BLaER1 treated with 17β-estradiol and CSF1 and Interleukin-3, amounts not matched to agents 10 nM and 100 nM (cell line): ENCODE measurements around the gene FRS2.
"Not testable (repeated sequence)": the region's sequence is repeated elsewhere in the genome, so short reads cannot be mapped to it uniquely, and the experiment has no call there.

ENCODE experiments used
- H3K27ac ChIP-seq, 11 experiments: shearing (Covaris generic); formaldehyde crosslinking; 2 replicates each; pipeline ENCODE4 v1.8.1; 2022
- H3K27me3 ChIP-seq, 11 experiments: shearing (Covaris generic); formaldehyde crosslinking; 2 replicates each; pipeline ENCODE4 v1.8.1; 2022
- H3K36me3 ChIP-seq, 11 experiments: shearing (Covaris generic); formaldehyde crosslinking; 2 replicates each; pipeline ENCODE4 v1.8.1; 2022
- H3K4me1 ChIP-seq, 10 experiments: shearing (Covaris generic); formaldehyde crosslinking; 2 replicates each; pipeline ENCODE4 v1.8.1; 2022
- H3K4me2 ChIP-seq, 11 experiments: shearing (Covaris generic); formaldehyde crosslinking; 2 replicates each; pipeline ENCODE4 v1.8.1; 2022
- H3K4me3 ChIP-seq, 10 experiments: shearing (Covaris generic); formaldehyde crosslinking; 2 replicates each; pipeline ENCODE4 v1.8.1; 2022
- H3K9ac ChIP-seq, 11 experiments: shearing (Covaris generic); formaldehyde crosslinking; 2 replicates each; pipeline ENCODE4 v1.8.1; 2022
- H3K9me3 ChIP-seq, 11 experiments: shearing (Covaris generic); formaldehyde crosslinking; replicated peaks in 1 of 11; 2 replicates each; pipeline ENCODE4 v1.8.1; 2022
- H4K20me1 ChIP-seq, 11 experiments: shearing (Covaris generic); formaldehyde crosslinking; 2 replicates each; pipeline ENCODE4 v1.8.1; 2022
- Cebpa-rat ChIP-seq, 11 experiments: shearing (Covaris generic); IDR thresholded peaks; 2 replicates each; pipeline ENCODE4 v1.8.1; 2022

The FRS2 gene

DNA sequence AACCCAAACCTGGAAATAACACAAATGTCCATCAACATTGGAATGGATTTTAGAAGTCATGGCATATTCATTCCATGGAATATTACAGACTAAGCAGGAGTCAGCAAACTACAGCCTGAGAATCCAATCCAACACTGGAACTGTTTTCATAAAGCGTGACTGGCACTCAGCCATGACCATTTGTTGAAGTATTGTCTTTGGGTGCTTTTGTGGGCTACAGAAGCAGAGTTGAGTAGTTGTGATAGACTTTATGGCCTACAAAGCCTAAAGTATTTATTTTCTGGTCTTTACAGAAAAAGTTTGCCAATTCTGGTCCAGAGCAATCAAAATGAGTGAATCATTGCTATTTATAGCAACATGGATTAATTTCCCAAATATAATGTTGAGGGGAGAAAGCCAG lies 34.5 kb upstream of the FRS2 start:
- Histone ChIP-seq H3K4me2 (no peak overlapping the region), H3K9ac (no peak overlapping the region), H3K9me3 (no peaks in the 10 kb centered on the region), H3K27me3 (no peaks in the 10 kb centered on the region), H3K4me1 (no peaks in the 10 kb centered on the region), H3K27ac (no peak overlapping the region), H4K20me1 (no peaks in the 10 kb centered on the region), H3K36me3 (no peaks in the 10 kb centered on the region), H3K4me3 (no peak overlapping the region)
- no peak for TF ChIP-seq Cebpa-rat (IDR thresholded peaks at IDR 0.05)

DNA sequence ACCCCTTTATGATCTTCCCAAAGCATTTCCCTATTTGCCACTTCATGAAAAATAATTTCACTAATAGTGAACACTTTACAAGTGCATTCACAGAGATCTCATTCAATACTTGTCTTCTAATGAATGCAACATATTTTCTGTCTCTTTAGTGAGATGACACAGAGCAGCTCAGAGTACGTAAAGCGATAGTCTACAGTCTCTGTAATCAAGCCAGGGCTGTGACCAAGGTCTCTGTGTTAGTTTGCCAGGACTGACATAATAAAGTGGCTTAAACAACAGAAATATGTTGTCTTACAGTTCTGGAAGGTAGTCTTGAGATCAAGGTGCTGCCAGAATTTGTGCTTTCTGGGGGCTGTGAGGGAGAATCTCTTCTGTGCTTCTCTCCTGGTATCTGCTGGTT lies 33.1 kb upstream of the FRS2 start:
- Histone ChIP-seq H3K4me2 (no peak overlapping the region), H3K27me3 (no peaks in the 10 kb centered on the region), H3K36me3 (no peaks in the 10 kb centered on the region), H3K4me3 (no peak overlapping the region), H4K20me1 (no peaks in the 10 kb centered on the region), H3K9me3 (no peaks in the 10 kb centered on the region), H3K9ac (no peak overlapping the region), H3K27ac (no peak overlapping the region), H3K4me1 (no peaks in the 10 kb centered on the region)
- TF ChIP-seq Cebpa-rat (IDR thresholded peaks at IDR 0.05) = no peak

DNA sequence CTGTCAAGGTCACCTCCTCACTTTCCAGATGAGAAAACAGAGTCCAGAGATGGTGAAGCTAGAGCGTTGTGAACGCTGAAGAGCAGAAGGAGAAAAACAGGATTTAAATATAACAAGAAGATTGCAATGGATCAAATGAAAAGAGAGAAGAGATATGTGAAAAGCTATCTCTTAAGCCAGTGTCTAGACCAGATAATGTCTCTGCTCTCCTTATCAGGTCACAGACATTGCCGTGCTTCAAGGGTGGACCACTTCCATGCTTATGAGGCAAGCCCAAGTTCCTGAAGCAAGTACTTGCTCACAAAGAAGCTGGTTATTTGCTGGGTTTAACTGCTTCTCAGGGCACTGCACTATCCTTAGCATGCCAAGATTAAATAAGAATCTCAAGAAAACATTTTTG lies 31.6 kb upstream of the FRS2 start:
- Histone ChIP-seq H3K9me3 (no peaks in the 10 kb centered on the region), H3K4me3 (no peak overlapping the region), H3K4me2 (no peak overlapping the region), H3K9ac (no peak overlapping the region), H3K36me3 (no peaks in the 10 kb centered on the region), H3K27me3 (no peaks in the 10 kb centered on the region), H3K4me1 (no peaks in the 10 kb centered on the region), H3K27ac (no peak overlapping the region), H4K20me1 (no peaks in the 10 kb centered on the region)
- TF ChIP-seq Cebpa-rat (IDR thresholded peaks at IDR 0.05) = no peak

DNA sequence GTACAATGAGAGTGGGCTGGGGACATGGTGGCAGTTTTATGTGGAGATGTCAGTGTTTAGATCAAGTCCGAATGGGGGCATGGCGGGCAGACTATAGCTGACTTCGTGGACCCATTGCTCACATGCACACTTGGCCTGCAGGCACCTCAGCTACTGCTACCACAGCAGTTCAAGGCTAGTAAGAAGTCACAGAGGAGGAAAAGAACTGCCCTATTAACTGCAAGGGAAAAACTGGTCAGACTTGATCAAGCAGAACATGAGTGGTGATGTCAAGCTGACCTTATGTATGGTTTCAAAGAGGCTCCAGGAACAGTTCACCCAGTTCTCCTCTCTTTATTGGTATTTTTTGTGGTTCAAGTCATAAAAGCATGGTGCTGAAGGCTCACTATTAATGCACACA lies 30.2 kb upstream of the FRS2 start:
- Histone ChIP-seq H4K20me1 (no peaks in the 10 kb centered on the region), H3K4me2 (no peak overlapping the region), H3K4me1 (no peaks in the 10 kb centered on the region), H3K36me3 (no peaks in the 10 kb centered on the region), H3K4me3 (no peak overlapping the region), H3K9ac (no peak overlapping the region), H3K9me3 (0 out of 22 replicates have a peak, but pooled peaks cover 0 to 4% (median 0%) of the 10 kb centered on the region in 11 experiments), H3K27me3 (no peaks in the 10 kb centered on the region), H3K27ac (no peak overlapping the region)
- no peak for TF ChIP-seq Cebpa-rat (IDR thresholded peaks at IDR 0.05)

DNA sequence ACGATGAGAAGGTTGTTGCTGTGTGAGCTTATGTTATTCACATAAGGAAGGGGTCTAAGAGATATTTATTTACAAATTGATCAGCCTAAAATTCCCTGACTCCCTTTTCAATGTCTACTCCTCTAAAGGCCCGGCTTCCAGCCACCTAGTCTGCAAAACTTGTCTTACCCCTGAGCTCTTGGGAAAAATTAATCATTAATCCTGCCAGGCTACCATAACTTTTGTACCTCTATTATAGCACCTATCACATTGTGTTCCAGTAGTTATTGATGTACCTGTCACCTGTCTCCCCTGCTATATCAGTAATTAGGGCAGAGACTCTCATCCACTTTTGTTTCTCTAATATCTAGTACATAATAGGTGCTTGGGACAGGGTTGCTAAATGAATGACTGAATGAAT lies 29.3 kb upstream of the FRS2 start:
- no peaks in the 10 kb centered on the region for H3K27me3 ChIP-seq

DNA sequence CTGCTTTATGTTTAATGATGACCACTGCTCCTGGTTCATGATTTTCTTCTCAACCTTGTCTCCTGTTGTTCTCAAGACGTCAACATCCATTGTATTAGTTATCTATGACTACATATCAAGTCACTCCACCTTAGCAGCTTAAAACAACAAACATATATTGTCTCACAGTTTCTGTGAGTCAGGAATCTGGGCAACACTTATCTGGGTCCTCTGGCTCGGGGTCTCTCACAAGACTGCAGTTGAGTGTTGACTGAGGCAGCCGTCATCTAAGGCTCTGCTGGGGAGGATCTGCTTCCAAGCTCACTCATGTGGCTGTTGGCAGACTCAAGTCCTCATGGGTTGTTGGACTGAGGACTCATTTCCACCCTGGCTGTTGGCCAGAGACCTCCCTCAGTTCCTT lies 27.3 kb upstream of the FRS2 start:
- no peak overlapping the region for H3K4me2 ChIP-seq
- H3K27me3 ChIP-seq = no peaks in the 10 kb centered on the region
- no peaks in the 10 kb centered on the region for H4K20me1 ChIP-seq
- H3K9ac ChIP-seq = no peak overlapping the region
- no peak overlapping the region for H3K4me3 ChIP-seq
- no peaks in the 10 kb centered on the region for H3K4me1 ChIP-seq
- no peak for TF ChIP-seq Cebpa-rat (IDR thresholded peaks at IDR 0.05)
- H3K27ac ChIP-seq = no peak overlapping the region
- H3K36me3 ChIP-seq = no peaks in the 10 kb centered on the region
- 0 out of 22 replicates have a peak, but pooled peaks cover 0 to 4% (median 0%) of the 10 kb centered on the region in 11 experiments for H3K9me3 ChIP-seq

More for the DNA sequence above, 29.3 kb upstream of the FRS2 start:
- Histone ChIP-seq H3K27ac (no peak overlapping the region), H3K4me2 (no peak overlapping the region), H3K9ac (no peak overlapping the region), H3K9me3 (0 out of 22 replicates have a peak, but pooled peaks cover 0 to 4% (median 0%) of the 10 kb centered on the region in 11 experiments), H4K20me1 (no peaks in the 10 kb centered on the region), H3K36me3 (no peaks in the 10 kb centered on the region), H3K4me1 (no peaks in the 10 kb centered on the region), H3K4me3 (no peak overlapping the region)
- no peak for TF ChIP-seq Cebpa-rat (IDR thresholded peaks at IDR 0.05)

DNA sequence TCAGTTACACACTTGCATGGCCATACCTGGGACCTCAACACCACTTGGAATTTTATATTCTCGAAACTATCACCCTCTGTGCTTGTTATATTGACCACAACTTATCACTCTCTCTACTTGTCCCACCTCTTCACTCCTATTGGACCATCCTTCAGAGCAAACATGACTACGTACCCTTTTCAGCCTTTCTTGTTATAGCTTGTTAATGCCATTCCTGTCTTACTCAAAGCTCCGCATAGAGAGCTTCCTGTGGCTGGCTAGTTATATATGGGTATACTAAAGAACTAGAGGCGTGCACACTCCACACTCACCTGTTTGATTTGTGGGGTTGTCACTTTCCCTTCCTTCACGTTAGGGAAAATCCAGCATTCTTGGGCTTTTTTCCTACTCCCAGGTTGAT lies 26.3 kb upstream of the FRS2 start:
- Histone ChIP-seq H3K27me3 (no peaks in the 10 kb centered on the region), H3K9ac (no peak overlapping the region), H3K4me3 (no peak overlapping the region), H3K9me3 (0 out of 22 replicates have a peak, but pooled peaks cover 0 to 4% (median 0%) of the 10 kb centered on the region in 11 experiments), H3K36me3 (no peaks in the 10 kb centered on the region), H3K27ac (no peak overlapping the region), H4K20me1 (no peaks in the 10 kb centered on the region), H3K4me2 (no peak overlapping the region), H3K4me1 (no peaks in the 10 kb centered on the region)
- no peak for TF ChIP-seq Cebpa-rat (IDR thresholded peaks at IDR 0.05)

DNA sequence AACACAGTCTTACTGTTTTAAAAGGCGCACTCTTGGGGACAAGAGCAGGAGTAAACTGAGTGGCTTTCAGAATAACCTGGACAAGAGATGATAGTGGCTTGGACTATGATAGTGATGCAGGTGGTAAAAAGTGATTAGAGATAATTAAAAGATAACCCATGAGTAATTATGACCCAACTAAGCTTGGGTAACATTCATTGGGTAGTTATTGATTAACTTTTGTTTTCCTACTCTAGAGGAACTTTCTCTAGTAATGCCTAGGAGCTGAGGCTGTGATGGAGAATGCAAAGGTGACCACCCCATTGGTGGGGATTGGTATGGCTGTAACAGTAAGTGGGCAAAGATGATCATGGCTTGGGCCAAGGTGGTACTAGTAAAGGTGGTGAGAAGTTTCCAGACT lies 22.3 kb upstream of the FRS2 start:
- Histone ChIP-seq H3K27ac (no peak overlapping the region), H3K4me1 (no peaks in the 10 kb centered on the region), H3K4me3 (no peak overlapping the region), H3K36me3 (no peaks in the 10 kb centered on the region), H3K9me3 (0 out of 22 replicates have a peak, but pooled peaks cover 0 to 4% (median 0%) of the 10 kb centered on the region in 11 experiments), H4K20me1 (no peaks in the 10 kb centered on the region), H3K27me3 (no peaks in the 10 kb centered on the region), H3K4me2 (no peak overlapping the region), H3K9ac (no peak overlapping the region)
- TF ChIP-seq Cebpa-rat (IDR thresholded peaks at IDR 0.05) = no peak

DNA sequence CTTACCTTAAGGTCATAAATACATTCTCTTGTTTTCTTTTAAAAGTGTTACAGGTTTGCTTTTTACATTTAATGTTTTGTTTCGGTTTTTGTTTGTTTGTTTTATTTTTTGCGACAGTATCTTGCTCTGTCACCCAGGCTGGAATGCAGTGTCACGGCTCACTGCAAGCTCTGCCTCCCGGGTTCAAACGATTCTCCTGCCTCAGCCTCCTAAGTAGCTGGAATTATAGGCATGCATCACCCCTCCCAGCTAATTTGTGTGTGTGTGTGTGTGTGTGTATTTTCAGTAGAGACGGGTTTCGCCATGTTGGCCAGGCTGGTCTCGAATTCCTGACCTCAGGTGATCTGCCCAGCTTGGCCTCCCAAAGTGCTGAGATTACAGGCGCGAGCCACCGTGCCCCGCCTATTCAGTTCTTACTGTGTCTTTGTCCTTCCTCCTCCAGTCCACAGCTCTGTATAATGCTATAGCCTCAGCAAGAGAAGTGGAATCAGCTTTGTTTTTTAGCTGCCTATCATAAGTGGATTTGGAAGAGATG lies 17.5 kb upstream of the FRS2 start:
- H3K27me3 ChIP-seq, H3K27ac ChIP-seq, H3K4me2 ChIP-seq, H3K9me3 ChIP-seq, H3K9ac ChIP-seq, H3K4me3 ChIP-seq, H3K36me3 ChIP-seq, H4K20me1 ChIP-seq, H3K4me1 ChIP-seq: not testable (repeated sequence)

DNA sequence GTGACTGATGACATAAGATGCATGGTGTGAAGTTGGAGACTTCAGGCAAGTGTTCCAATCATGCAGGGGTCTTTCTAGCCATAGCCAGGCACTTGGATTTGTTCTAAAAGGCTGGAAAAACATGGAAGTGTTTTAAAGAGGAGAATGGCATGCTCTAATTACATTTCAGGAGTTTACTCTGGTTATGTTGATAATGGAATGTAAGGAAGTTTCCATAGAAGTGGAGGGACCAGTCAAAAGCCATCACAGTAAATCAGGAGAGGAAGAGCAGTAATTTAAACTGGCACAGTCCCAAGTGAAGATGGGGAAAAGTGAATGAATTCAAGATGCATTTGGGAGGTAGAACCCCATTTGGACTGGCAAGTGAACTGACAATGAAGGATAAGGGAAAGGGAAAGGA lies 13.9 kb upstream of the FRS2 start:
- H3K4me3 ChIP-seq = no peak overlapping the region
- no peak for TF ChIP-seq Cebpa-rat (IDR thresholded peaks at IDR 0.05)
- H3K27me3 ChIP-seq = no peaks in the 10 kb centered on the region
- no peaks in the 10 kb centered on the region for H3K36me3 ChIP-seq
- H3K9ac ChIP-seq = no peak overlapping the region
- no peak overlapping the region for H3K4me2 ChIP-seq
- no peaks in the 10 kb centered on the region for H3K9me3 ChIP-seq
- H4K20me1 ChIP-seq = no peaks in the 10 kb centered on the region
- no peak overlapping the region for H3K27ac ChIP-seq
- no peaks in the 10 kb centered on the region for H3K4me1 ChIP-seq
